Activated CD4-positive, alpha-beta T cell treated with anti-CD3 and anti-CD28 coated beads, Interleukin-2, amount 50 U/mL, for 48 hours (primary cell): ENCODE measurements around the gene PRXL2A.
"Not testable (repeated sequence)": the region's sequence is repeated elsewhere in the genome, so short reads cannot be mapped to it uniquely, and the experiment has no call there.

Experiments used
- DNase-seq, 2 experiments: peaks; one replicate each; pipeline ENCODE4 v3.0.0-alpha.2; 2020

The PRXL2A gene

GRCh38 chr10:80462299-80462980 lies 54.1 kb downstream of the PRXL2A start:
- DNase-seq: no peak

GRCh38 chr10:80462981-80463741 lies 54.8 kb downstream of the PRXL2A start:
- DNase-seq: no peak

GRCh38 chr10:80463868-80464267 lies 55.5 kb downstream of the PRXL2A start:
- DNase-seq: no peak

- DNase-seq: no peak
Observed at GRCh38 chr10:80464557-80465450, 56.5 kb downstream of the PRXL2A start.

GRCh38 chr10:80465451-80465835 lies 57.1 kb downstream of the PRXL2A start:
- DNase-seq: no peak

GRCh38 chr10:80465839-80466590 lies 57.7 kb downstream of the PRXL2A start:
- DNase-seq: no peak

GRCh38 chr10:80466724-80467326 lies 58.5 kb downstream of the PRXL2A start:
- no peak for DNase-seq

GRCh38 chr10:80468002-80468401 lies 59.7 kb downstream of the PRXL2A start:
- peak; percentile 61 to 72 for DNase-seq

GRCh38 chr10:80468806-80469421 lies 60.6 kb downstream of the PRXL2A start:
- DNase-seq: no peak

- DNase-seq: no peak
Observed at GRCh38 chr10:80470266-80470665, 61.9 kb downstream of the PRXL2A start.

GRCh38 chr10:80471001-80471400 lies 62.6 kb downstream of the PRXL2A start:
- DNase-seq: peak in 1 of 2 experiments; percentile 59

GRCh38 chr10:80471715-80472233 lies 63.4 kb downstream of the PRXL2A start:
- peak; percentile 59 to 74 for DNase-seq

GRCh38 chr10:80472234-80473095 lies 64.1 kb downstream of the PRXL2A start:
- no peak for DNase-seq

GRCh38 chr10:80473096-80473657 lies 64.8 kb downstream of the PRXL2A start:
- DNase-seq: no peak

GRCh38 chr10:80473692-80474596 lies 65.6 kb downstream of the PRXL2A start:
- DNase-seq: no peak

GRCh38 chr10:80474597-80474910 lies 66.2 kb downstream of the PRXL2A start:
- DNase-seq: no peak

GRCh38 chr10:80474941-80475340 lies 66.6 kb downstream of the PRXL2A start:
- no peak for DNase-seq

- DNase-seq: not testable (repeated sequence)
Observed at GRCh38 chr10:80475641-80476040, 67.3 kb downstream of the PRXL2A start.

- DNase-seq: no peak
Observed at GRCh38 chr10:80476685-80477084, 68.3 kb downstream of the PRXL2A start.
